ENCODE data around the gene CAMK1D. TPM values are rescaled to one million over a fixed set of nuclear protein-coding genes. Genes with fewer than 3 reads are reported as not detected.

Gene CAMK1D
- total and polyA plus RNA-seq, 2 of the 8 experiments (the other 6 are each of a cell fraction or from before 2014, with no cell fraction given) = 3.5 to 10.6 TPM

DNA sequence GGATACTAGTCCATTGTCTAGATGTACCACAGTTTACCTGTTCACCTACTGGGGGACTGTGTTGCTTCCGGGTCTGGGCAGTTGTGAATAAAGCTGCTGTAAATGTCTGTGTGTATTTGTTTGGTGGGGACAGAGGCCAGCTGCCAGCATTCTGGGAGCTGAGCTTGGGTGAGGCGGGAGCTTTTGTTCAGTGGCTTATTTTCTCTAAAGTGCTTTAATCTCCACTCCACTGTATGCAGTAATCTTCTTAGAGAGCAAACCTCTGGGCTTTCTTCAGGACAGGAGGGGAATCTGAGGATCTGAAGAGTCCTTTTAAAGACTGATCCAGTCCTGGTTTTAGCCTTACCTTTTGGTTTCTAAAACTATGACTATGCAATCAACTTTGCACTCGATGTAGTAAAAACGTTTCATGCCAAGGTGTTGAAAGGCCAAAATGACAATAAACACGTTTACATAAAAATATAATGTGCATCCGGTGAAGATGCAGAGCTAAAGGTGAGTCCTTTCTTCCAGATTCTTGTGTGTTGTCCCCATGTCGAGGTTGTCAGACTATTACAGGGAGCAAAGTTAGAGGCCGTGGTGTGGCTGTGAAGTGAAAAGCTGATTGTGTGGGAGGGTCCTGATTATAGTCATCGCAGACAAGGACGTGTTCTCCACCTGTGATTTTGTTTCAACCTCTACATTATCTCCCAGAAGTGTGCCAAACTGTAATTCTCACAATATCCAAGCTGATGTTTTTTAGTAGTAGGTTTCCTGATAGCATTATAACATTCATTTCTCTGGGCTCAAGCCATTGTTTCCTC, 279.8 kb downstream of the CAMK1D start:
- H3K9me3 ChIP-seq (ENCODE audit: insufficient read depth in 2 of 2, low read depth in 1 of 2, low read length in 1 of 2) = no peaks in the 10 kb centered on the region
- CTCF ChIA-PET (ENCODE audit: partially characterized antibody) = interaction anchor here (1.8 kb wide), 1 partner anchor 15 kb away, joined by 6 read pairs; no protein-coding TSS in a partner anchor
- no peak overlapping the region for H2BK20ac ChIP-seq (ENCODE audit: low read length)
- H4K20me1 ChIP-seq (replicated peaks in 1 of 2; ENCODE audit: control insufficient read depth in 1 of 2, insufficient read depth in 2 of 2, low read length in 2 of 2) = no peaks in the 10 kb centered on the region
- no peak overlapping the region for H2AK5ac ChIP-seq (ENCODE audit: low read depth, low read length)
- no peak overlapping the region for H3K23ac ChIP-seq (ENCODE audit: insufficient read length)
- no peak overlapping the region for H3K4me2 ChIP-seq (ENCODE audit: insufficient read depth in 1 of 2, low read depth in 2 of 2, low read length in 2 of 2)
- H3K23me2 ChIP-seq (ENCODE audit: low read depth, low read length) = no peaks in the 10 kb centered on the region
- TF ChIP-seq MAFK (IDR thresholded peaks at IDR 0.05; ENCODE audit: low read depth, low read length) (no peak), CBX5 (IDR thresholded peaks at IDR 0.05; ENCODE audit: low read depth, low read length) (no peak), BACH1 (IDR thresholded peaks at IDR 0.05; ENCODE audit: low read length) (no peak), HDAC6 (IDR thresholded peaks at IDR 0.05; ENCODE audit: low read depth, low read length) (no peak), SIRT6 (IDR thresholded peaks at IDR 0.05; ENCODE audit: low read length) (no peak), CHD1 (IDR thresholded peaks at IDR 0.05; ENCODE audit: low read depth, low read length) (no peak), NANOG (IDR thresholded peaks at IDR 0.05; ENCODE audit: insufficient read depth, low read depth, low read length, poor library complexity, severe bottlenecking) (no peak), SP1 (IDR thresholded peaks at IDR 0.05; ENCODE audit: low read depth, low read length) (peak; percentile 19; the same call in 1 of the 2 replicates)
- H2BK5ac ChIP-seq (ENCODE audit: low read depth, low read length) = no peak overlapping the region
- H4K5ac ChIP-seq (ENCODE audit: insufficient read length, low read depth, low read length) = no peak overlapping the region
- H3K4me1 ChIP-seq (replicated peaks in 1 of 4; ENCODE audit: control insufficient read depth in 3 of 4, insufficient read depth in 4 of 4, low read length in 3 of 4) = peaks cover 0 to 4% (median 1%) of the 10 kb centered on the region in 4 experiments; a peak in 1 of 7 replicates
- POLR2A ChIA-PET (ENCODE audit: partially characterized antibody) = interaction anchor here (0.9 to 1.2 kb wide), 2 partner anchors 9 to 11 kb away, joined by 3 to 4 read pairs; no protein-coding TSS in a partner anchor
- H4K8ac ChIP-seq (ENCODE audit: extremely low read depth, insufficient read depth, low read length) = no peak overlapping the region
- no peak overlapping the region for H3K56ac ChIP-seq (replicated peaks; ENCODE audit: insufficient read length, low read depth, low read length)
- H3K27ac ChIP-seq (ENCODE audit: low read depth, low read length) = no peak overlapping the region
- H3K79me1 ChIP-seq (ENCODE audit: low read depth, low read length) = no peaks in the 10 kb centered on the region
- H3K14ac ChIP-seq (ENCODE audit: insufficient read length) = no peak overlapping the region
- H3K79me2 ChIP-seq (ENCODE audit: control insufficient read depth in 1 of 2, insufficient read depth in 2 of 2, low read length in 2 of 2) = no peaks in the 10 kb centered on the region
- H2BK120ac ChIP-seq (replicated peaks; ENCODE audit: low read depth, low read length) = no peak overlapping the region
- DNase-seq (ENCODE audit: low read depth in 1 of 2, low spot score in 2 of 2) = no peak
- H3K4ac ChIP-seq (replicated peaks; ENCODE audit: insufficient read length, low read depth, low read length) = no peak overlapping the region
- no peak overlapping the region for H3K9ac ChIP-seq (replicated peaks in 1 of 4; ENCODE audit: extremely low read depth in 1 of 4, low read depth in 3 of 4, low read length in 3 of 4)
- no peak for FAIRE-seq
- 79% methylated on average over 10 of the region's 10 CpGs; no CpG with 5 or more reads in 1 of the 2 experiments for WGBS, 2 experiments (ENCODE audit: extremely low coverage in 1 of 2, insufficient coverage in 1 of 2, insufficient read length in 1 of 2, insufficient replicate concordance in 2 of 2, low coverage in 1 of 2, low lambda C conversion rate in 2 of 2, missing lambda C conversion rate in 1 of 2)
- H2BK15ac ChIP-seq (ENCODE audit: low read length) = no peak overlapping the region; the same call in 1 of the 2 replicates
- H2BK12ac ChIP-seq (ENCODE audit: low read depth, low read length) = no peak overlapping the region
- no peak overlapping the region for H4K91ac ChIP-seq (replicated peaks; ENCODE audit: insufficient read length, low read length)
- no peaks in the 10 kb centered on the region for H3K36me3 ChIP-seq (ENCODE audit: control insufficient read depth in 2 of 4, insufficient read depth in 4 of 4, low read length in 3 of 4)
- no peak overlapping the region for H3K18ac ChIP-seq (ENCODE audit: extremely low read depth, low read length)
- H2AFZ ChIP-seq (ENCODE audit: low read length) = no peak overlapping the region
- H3K27me3 ChIP-seq (replicated peaks in 1 of 4; ENCODE audit: control insufficient read depth in 3 of 4, extremely low read depth in 1 of 4, insufficient read depth in 3 of 4, low read length in 3 of 4) = no peaks in the 10 kb centered on the region
- H3K4me3 ChIP-seq (ENCODE audit: extremely low read depth in 1 of 4, insufficient read depth in 2 of 4, low read depth in 3 of 4, low read length in 4 of 4) = no peak overlapping the region

Data from H1 (cell line).